Measurements from ENCODE around the gene LDAH. TPM values are rescaled to one million over a fixed set of nuclear protein-coding genes. Genes with fewer than 3 reads are reported as not detected.
A peak's percentile ranks its signal among the peaks of the same experiment; 100 is the strongest.

Gene LDAH
- total RNA-seq, 2 donors from 2014 or later: 19.5 to 21.5 TPM

- ATAC-seq (no peak), DNase-seq (no peak)
- intact Hi-C loops (cut with DNase I, micrococcal nuclease): no loop called here
Measured at GRCh38 chr2:20672201-20672951, 150.5 kb downstream of the LDAH start.

- DNase-seq: no peak
- ATAC-seq: no peak
- intact Hi-C loops (cut with DNase I, micrococcal nuclease): no loop called here
Measured at GRCh38 chr2:20671736-20672080, 151.2 kb downstream of the LDAH start.

GRCh38 chr2:20671036-20671735 is 151.7 kb downstream of the LDAH start:
- no peak for ATAC-seq
- DNase-seq: no peak
- intact Hi-C loops (cut with DNase I, micrococcal nuclease): no loop called here

GRCh38 chr2:20670315-20671035 is 152.4 kb downstream of the LDAH start:
- no peak for DNase-seq
- ATAC-seq: peak; percentile 15
- intact Hi-C loops (cut with DNase I, micrococcal nuclease): no loop called here

- intact Hi-C loops (cut with DNase I, micrococcal nuclease): loop anchor here in 1 of 2 donors (10.0 kb wide), 1 partner anchor 295 kb away; no protein-coding TSS in a partner anchor
- ATAC-seq (no peak), DNase-seq (no peak)
Measured at GRCh38 chr2:20669562-20670314, 153.2 kb downstream of the LDAH start.

GRCh38 chr2:20668871-20669475 is 153.9 kb downstream of the LDAH start:
- intact Hi-C loops (cut with DNase I, micrococcal nuclease): loop anchor here in 1 of 2 donors (10.0 kb wide), 1 partner anchor 296 kb away; no protein-coding TSS in a partner anchor
- ATAC-seq (no peak), DNase-seq (no peak)

- DNase-seq: no peak
- intact Hi-C loops (cut with DNase I, micrococcal nuclease): loop anchor here in 1 of 2 donors (10.0 kb wide), 1 partner anchor 296 kb away; no protein-coding TSS in a partner anchor
- ATAC-seq: no peak
Measured at GRCh38 chr2:20668451-20668850, 154.4 kb downstream of the LDAH start.

- DNase-seq: no peak
- no peak for ATAC-seq
- intact Hi-C loops (cut with DNase I, micrococcal nuclease): loop anchor here in 1 of 2 donors (10.0 kb wide), 1 partner anchor 297 kb away; no protein-coding TSS in a partner anchor
Measured at GRCh38 chr2:20667531-20668401, 155.1 kb downstream of the LDAH start.

GRCh38 chr2:20667151-20667530 is 155.8 kb downstream of the LDAH start:
- ATAC-seq (peak; percentile 19), DNase-seq (no peak)
- intact Hi-C loops (cut with DNase I, micrococcal nuclease): loop anchor here in 1 of 2 donors (10.0 kb wide), 1 partner anchor 298 kb away; no protein-coding TSS in a partner anchor

- ATAC-seq (peak; percentile 73), DNase-seq (peak; percentile 44 to 70)
- intact Hi-C loops (cut with DNase I, micrococcal nuclease): loop anchor here in 1 of 2 donors (10.0 kb wide), 1 partner anchor 298 kb away; no protein-coding TSS in a partner anchor
Measured at GRCh38 chr2:20666304-20667150, 156.4 kb downstream of the LDAH start, which contains the start of gene GDF7. Gene GDF7 (plus strand): TSS chr2:20667144. CDS start chr2:20667240, 96 bp downstream.

- ATAC-seq: peak; percentile 24
- DNase-seq: no peak
- intact Hi-C loops (cut with DNase I, micrococcal nuclease): loop anchor here in 1 of 2 donors (10.0 kb wide), 1 partner anchor 299 kb away; no protein-coding TSS in a partner anchor
Measured at GRCh38 chr2:20666005-20666303, 156.9 kb downstream of the LDAH start.

- intact Hi-C loops (cut with DNase I, micrococcal nuclease): loop anchor here in 1 of 2 donors (10.0 kb wide), 1 partner anchor 299 kb away; no protein-coding TSS in a partner anchor
- no peak for DNase-seq
Measured at GRCh38 chr2:20665243-20666004, 157.5 kb downstream of the LDAH start.

GRCh38 chr2:20664431-20665242 is 158.3 kb downstream of the LDAH start:
- intact Hi-C loops (cut with DNase I, micrococcal nuclease): loop anchor here (5.0 to 10.0 kb wide), 2 partner anchors 298 to 300 kb away; no protein-coding TSS in a partner anchor
- ATAC-seq (no peak), DNase-seq (no peak)

More at GRCh38 chr2:20665243-20666004, 157.5 kb downstream of the LDAH start:
- no peak for ATAC-seq

GRCh38 chr2:20664071-20664390 is 158.9 kb downstream of the LDAH start:
- ATAC-seq: no peak
- intact Hi-C loops (cut with DNase I, micrococcal nuclease): loop anchor here (5.0 to 10.0 kb wide), 2 partner anchors 298 to 301 kb away; no protein-coding TSS in a partner anchor
- DNase-seq: no peak
